Nephron (organoid): Measurements from ENCODE around the gene ATP5PO.

Experiments used
- H3K27ac Mint-ChIP-seq, 3 experiments: 2 replicates each; pipeline ENCODE4 v1.8.0; 2020; ENCODE audit warnings: mixed read lengths in 3 of 3, mild to moderate bottlenecking in 2 of 3, moderate library complexity in 1 of 3
- H3K27me3 Mint-ChIP-seq: 2 replicates; pipeline ENCODE4 v1.8.0; 2021; ENCODE audit warnings: low read depth, mild to moderate bottlenecking, moderate library complexity, mixed read lengths
- H3K36me3 Mint-ChIP-seq: 2 replicates; pipeline ENCODE4 v1.8.0; 2020; ENCODE audit warnings: low read depth, mixed read lengths
- H3K4me1 Mint-ChIP-seq: 2 replicates; pipeline ENCODE4 v1.8.0; 2020; ENCODE audit warnings: mixed read lengths
- H3K4me3 Mint-ChIP-seq, 3 experiments: 2 replicates each; pipeline ENCODE4 v1.8.0; 2020; ENCODE audit warnings: mild to moderate bottlenecking in 3 of 3, mixed read lengths in 3 of 3, moderate library complexity in 2 of 3
- H3K9me3 Mint-ChIP-seq: 2 replicates; pipeline ENCODE4 v1.8.0; 2020; ENCODE audit warnings: mixed read lengths
- TF ChIP-seq, protein P1 (sequence below), 3 experiments: fragments of 200-600 bp; sonication (generic); IDR thresholded peaks; one replicate each; pipeline ENCODE4 v1.5.0; 2021; ENCODE audit warnings: antibody characterized with exemption in 3 of 3; ENCODE audit not compliant: unreplicated experiment in 3 of 3

ATP5PO gene

DNA sequence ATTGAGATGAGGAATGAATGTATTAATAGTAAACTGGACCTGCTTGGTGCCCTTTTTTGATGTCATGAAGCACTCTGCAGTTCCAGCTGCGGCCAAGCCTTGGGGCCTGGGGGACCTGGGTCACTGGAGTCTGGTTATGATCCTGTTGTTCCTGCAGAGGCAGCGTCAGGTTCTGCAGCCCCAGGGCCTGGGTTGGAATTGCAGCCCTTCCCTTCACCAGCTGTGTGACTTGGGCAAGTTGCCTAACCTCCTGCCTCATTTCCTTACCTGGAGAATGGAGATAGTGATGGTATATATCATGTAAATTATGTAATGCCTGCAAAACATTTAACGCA is 9.1 kb upstream of the ATP5PO start:
- no peak overlapping the region for H3K4me3 Mint-ChIP-seq
- H3K36me3 Mint-ChIP-seq: no peaks in the 10 kb centered on the region
- TF ChIP-seq, protein P1, sequence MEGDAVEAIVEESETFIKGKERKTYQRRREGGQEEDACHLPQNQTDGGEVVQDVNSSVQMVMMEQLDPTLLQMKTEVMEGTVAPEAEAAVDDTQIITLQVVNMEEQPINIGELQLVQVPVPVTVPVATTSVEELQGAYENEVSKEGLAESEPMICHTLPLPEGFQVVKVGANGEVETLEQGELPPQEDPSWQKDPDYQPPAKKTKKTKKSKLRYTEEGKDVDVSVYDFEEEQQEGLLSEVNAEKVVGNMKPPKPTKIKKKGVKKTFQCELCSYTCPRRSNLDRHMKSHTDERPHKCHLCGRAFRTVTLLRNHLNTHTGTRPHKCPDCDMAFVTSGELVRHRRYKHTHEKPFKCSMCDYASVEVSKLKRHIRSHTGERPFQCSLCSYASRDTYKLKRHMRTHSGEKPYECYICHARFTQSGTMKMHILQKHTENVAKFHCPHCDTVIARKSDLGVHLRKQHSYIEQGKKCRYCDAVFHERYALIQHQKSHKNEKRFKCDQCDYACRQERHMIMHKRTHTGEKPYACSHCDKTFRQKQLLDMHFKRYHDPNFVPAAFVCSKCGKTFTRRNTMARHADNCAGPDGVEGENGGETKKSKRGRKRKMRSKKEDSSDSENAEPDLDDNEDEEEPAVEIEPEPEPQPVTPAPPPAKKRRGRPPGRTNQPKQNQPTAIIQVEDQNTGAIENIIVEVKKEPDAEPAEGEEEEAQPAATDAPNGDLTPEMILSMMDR (IDR thresholded peaks at IDR 0.05; ENCODE audit: unreplicated experiment in 3 of 3): no peak
- peaks cover 5% of the 10 kb centered on the region for H3K4me1 Mint-ChIP-seq
- peak overlapping the region in 2 of 3 experiments; percentile 5 to 21 for H3K27ac Mint-ChIP-seq
- H3K27me3 Mint-ChIP-seq: peaks cover 4% of the 10 kb centered on the region
- H3K9me3 Mint-ChIP-seq: peaks cover 3% of the 10 kb centered on the region

DNA sequence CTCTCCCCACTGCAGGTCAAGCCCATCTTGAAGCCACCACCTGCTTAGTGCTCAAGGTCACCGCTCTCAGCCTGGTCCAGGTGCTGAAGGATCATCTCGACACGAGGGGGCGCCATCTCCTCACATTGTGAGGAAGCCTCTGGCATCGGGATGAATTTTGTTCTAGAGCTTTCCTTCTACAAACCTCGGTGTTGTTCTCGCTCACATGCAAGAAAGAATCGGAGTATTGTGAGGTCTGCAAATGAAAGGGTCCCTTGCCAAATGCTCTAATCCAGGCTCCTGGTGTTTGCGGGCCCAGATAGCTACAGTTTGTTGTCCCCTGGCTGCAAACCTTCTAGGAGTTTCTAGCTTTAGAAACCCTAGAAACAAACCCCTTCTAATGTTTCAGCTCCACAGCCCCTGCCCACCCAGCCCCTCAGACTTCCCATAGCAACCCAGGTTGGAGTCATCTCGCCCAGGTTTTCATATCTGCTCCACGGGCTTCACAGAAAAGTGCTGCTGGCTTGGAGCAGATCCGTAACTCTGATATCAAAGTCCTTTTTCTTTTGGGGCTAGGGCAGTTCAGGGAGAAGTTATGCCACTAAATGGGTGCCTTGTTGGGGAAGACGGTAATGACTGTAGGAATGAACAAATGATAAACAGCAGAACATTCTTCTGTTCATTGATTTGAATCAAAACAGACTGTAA is 8.6 kb upstream of the ATP5PO start:
- Mint-ChIP-seq H3K27me3 (peaks cover 4% of the 10 kb centered on the region), H3K4me1 (peaks cover 5% of the 10 kb centered on the region), H3K36me3 (no peaks in the 10 kb centered on the region), H3K27ac (peak overlapping the region in 2 of 3 experiments; percentile 5 to 21), H3K4me3 (no peak overlapping the region), H3K9me3 (peaks cover 3% of the 10 kb centered on the region)
- TF ChIP-seq, protein P1 (IDR thresholded peaks at IDR 0.05; ENCODE audit: unreplicated experiment in 3 of 3): peak; percentile 87 to 91 (median 89)

DNA sequence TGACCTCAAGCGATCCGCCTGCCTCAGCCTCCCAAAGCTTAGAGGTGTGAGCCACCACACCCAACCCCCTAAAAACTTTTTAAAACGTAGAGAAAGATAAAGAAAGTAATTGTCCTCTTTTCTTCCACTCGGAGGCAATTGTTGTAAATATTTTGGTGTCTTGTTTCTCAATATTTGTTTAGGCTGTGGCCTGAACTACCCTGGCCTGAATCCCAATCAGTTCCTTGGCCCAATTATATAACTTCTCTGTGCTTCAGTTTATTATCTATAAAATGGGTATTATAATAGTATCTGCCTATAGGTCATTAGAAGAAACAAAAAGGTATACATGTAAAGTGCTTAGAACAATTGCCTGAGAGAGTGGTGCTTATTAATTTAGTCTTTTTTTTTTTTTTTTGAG is 1.8 kb upstream of the ATP5PO start:
- TF ChIP-seq, protein P1 (IDR thresholded peaks at IDR 0.05; ENCODE audit: unreplicated experiment in 3 of 3): no peak
- H3K27me3 Mint-ChIP-seq: peaks cover 4% of the 10 kb centered on the region
- peaks cover 24% of the 10 kb centered on the region for H3K4me1 Mint-ChIP-seq
- H3K9me3 Mint-ChIP-seq: no peaks in the 10 kb centered on the region
- no peak overlapping the region for H3K27ac Mint-ChIP-seq
- H3K4me3 Mint-ChIP-seq: peak overlapping the region in 1 of 3 experiments; percentile 15
- peaks cover 10% of the 10 kb centered on the region for H3K36me3 Mint-ChIP-seq

DNA sequence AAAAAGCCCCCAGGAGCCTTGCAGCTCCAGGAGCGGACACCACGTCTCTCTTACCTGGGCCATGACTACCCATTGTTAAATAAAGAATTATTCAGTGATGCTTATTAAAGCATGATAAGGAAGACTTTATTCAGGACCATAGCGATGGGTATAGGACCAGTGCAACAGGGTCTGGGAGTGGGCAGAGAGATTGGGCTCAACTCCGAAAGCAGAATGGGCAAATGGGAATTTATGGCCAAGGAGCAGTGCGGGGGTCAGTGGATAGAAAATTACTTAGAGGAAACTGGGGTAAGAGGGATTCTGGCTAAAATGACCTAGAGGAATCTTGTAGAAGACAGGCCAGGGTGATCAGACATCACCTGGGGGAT is 580 bp upstream of the ATP5PO start:
- Mint-ChIP-seq H3K27me3 (no peaks in the 10 kb centered on the region), H3K36me3 (peaks cover 13% of the 10 kb centered on the region), H3K27ac (peak overlapping the region; percentile 91 to 96 (median 96)), H3K4me3 (peak overlapping the region; percentile 99 to 100 (median 100)), H3K9me3 (no peaks in the 10 kb centered on the region), H3K4me1 (peaks cover 24% of the 10 kb centered on the region)
- TF ChIP-seq, protein P1 (IDR thresholded peaks at IDR 0.05; ENCODE audit: unreplicated experiment in 3 of 3): no peak

DNA sequence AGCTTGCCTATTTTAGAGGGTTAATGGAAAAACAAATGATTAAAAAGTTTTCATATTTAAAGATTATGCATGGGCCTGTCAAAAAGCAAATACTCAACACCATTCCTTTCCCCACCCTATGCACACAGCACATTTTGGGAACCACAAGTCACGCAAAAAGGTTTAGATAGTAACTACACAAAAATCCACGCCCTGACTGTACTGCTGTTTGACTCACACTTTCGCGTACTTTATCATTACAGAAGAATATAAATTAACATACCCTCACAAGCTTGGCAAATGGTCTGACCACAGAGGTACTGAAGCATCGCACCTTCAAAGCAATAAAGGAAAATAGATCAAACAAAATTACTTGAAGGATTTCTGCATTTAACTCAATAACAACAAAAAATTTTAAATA is 1.4 kb downstream of the ATP5PO start:
- Mint-ChIP-seq H3K4me1 (peaks cover 24% of the 10 kb centered on the region), H3K27ac (peak overlapping the region in 2 of 3 experiments; percentile 31 to 91), H3K36me3 (peaks cover 31% of the 10 kb centered on the region), H3K9me3 (no peaks in the 10 kb centered on the region), H3K4me3 (peak overlapping the region; percentile 99 to 100 (median 100)), H3K27me3 (no peaks in the 10 kb centered on the region)
- TF ChIP-seq, protein P1 (IDR thresholded peaks at IDR 0.05; ENCODE audit: unreplicated experiment in 3 of 3): no peak

DNA sequence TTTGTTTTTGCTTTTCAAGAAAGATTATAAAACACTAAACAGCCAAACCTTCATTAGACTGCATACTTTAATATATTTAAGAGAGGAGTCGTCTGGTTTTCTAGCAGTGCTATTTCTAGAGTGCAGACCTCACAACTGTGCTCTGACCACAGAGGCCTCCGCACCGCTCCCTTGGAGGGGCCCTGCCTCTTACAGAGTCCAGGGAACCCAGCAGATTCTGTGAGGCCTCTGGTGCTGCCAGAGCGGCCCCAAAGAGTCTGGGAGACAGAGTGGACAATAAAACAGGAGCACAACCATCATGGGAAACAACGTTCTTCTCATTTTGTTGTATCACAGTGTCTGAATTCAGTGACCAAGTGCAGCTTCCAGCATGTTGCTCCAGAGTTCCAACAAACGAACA is 5.8 kb downstream of the ATP5PO start:
- Mint-ChIP-seq H3K9me3 (no peaks in the 10 kb centered on the region), H3K4me1 (peaks cover 8% of the 10 kb centered on the region), H3K27me3 (no peaks in the 10 kb centered on the region), H3K27ac (no peak overlapping the region), H3K36me3 (peaks cover 60% of the 10 kb centered on the region), H3K4me3 (no peak overlapping the region)
- TF ChIP-seq, protein P1 (IDR thresholded peaks at IDR 0.05; ENCODE audit: unreplicated experiment in 3 of 3): no peak
